Keratinocyte (primary cell): ENCODE data around the gene PXDN. TPM values are rescaled to one million over a fixed set of nuclear protein-coding genes. Genes with fewer than 3 reads are reported as not detected.

ENCODE experiments used
- DNase-seq: peaks from one replicate; pipeline ENCODE4 v3.0.0-alpha.2; 2011; ENCODE audit warnings: low read depth, missing footprints, low spot score
- FAIRE-seq: peaks from 2 replicates; lab custom pipeline; 2011; peaks lifted over from hg19 to GRCh38; lab: Jason Lieb, UNC
- H2AFZ ChIP-seq: 2 replicates; pipeline ENCODE4 v1.6.0; 2012; ENCODE audit warnings: low read length, control low read depth, inconsistent platforms; ENCODE audit not compliant: control insufficient read depth
- H3K27ac ChIP-seq: 2 replicates; pipeline ENCODE4 v1.5.1; 2011; ENCODE audit warnings: low read length; ENCODE audit not compliant: control insufficient read depth, insufficient read depth
- H3K27me3 ChIP-seq: 3 replicates; pipeline ENCODE4 v1.6.0; 2011; ENCODE audit warnings: low read length; ENCODE audit not compliant: control insufficient read depth, insufficient read depth; ENCODE audit errors: extremely low read depth
- H3K36me3 ChIP-seq, 2 experiments: 2 replicates in 1 of 2; 3 replicates in 1 of 2; pipeline ENCODE4 v1.5.1; 2011; ENCODE audit warnings: low read length in 2 of 2, mild to moderate bottlenecking in 1 of 2; ENCODE audit not compliant: control insufficient read depth in 2 of 2, insufficient read depth in 2 of 2; ENCODE audit errors: extremely low read depth in 1 of 2
- H3K4me1 ChIP-seq: 3 replicates; pipeline ENCODE4 v1.5.1; 2011; ENCODE audit warnings: low read length; ENCODE audit not compliant: control insufficient read depth, insufficient read depth; ENCODE audit errors: extremely low read depth
- H3K4me2 ChIP-seq: 3 replicates; pipeline ENCODE4 v1.6.0; 2011; ENCODE audit warnings: low read depth, low read length; ENCODE audit not compliant: control insufficient read depth, insufficient read depth; ENCODE audit errors: extremely low read depth
- H3K4me3 ChIP-seq, 3 experiments: fragments of 200-600 bp in 1 of 3; sonication (generic) in 1 of 3; 2 replicates in 2 of 3; 3 replicates in 1 of 3; pipeline ENCODE4 v1.5.1; 2011 to 2016; ENCODE audit warnings: low read length in 3 of 3, mild to moderate bottlenecking in 3 of 3, control low read depth in 2 of 3, inconsistent platforms in 1 of 3, low read depth in 1 of 3, mixed read lengths in 1 of 3, mixed run types in 1 of 3, moderate library complexity in 1 of 3; ENCODE audit not compliant: control insufficient read depth in 2 of 3, insufficient read depth in 2 of 3; ENCODE audit errors: extremely low read depth in 1 of 3
- H3K79me2 ChIP-seq: 2 replicates; pipeline ENCODE4 v1.6.0; 2012; ENCODE audit warnings: low read length; ENCODE audit not compliant: control insufficient read depth, insufficient read depth
- H3K9ac ChIP-seq: 3 replicates; pipeline ENCODE4 v1.6.0; 2011; ENCODE audit warnings: low read length; ENCODE audit not compliant: control insufficient read depth, insufficient read depth; ENCODE audit errors: extremely low read depth
- H3K9me1 ChIP-seq: 3 replicates; pipeline ENCODE4 v1.6.0; 2011; ENCODE audit warnings: low read length; ENCODE audit not compliant: control insufficient read depth, insufficient read depth; ENCODE audit errors: extremely low read depth
- H3K9me3 ChIP-seq: 2 replicates; pipeline ENCODE4 v1.5.1; 2012; ENCODE audit warnings: low read depth, low read length; ENCODE audit not compliant: control insufficient read depth
- H4K20me1 ChIP-seq: 3 replicates; pipeline ENCODE4 v1.6.0; 2011; ENCODE audit warnings: low read length; ENCODE audit not compliant: control insufficient read depth, insufficient read depth; ENCODE audit errors: extremely low read depth
- EZH2 ChIP-seq: IDR thresholded peaks from one replicate; pipeline ENCODE4 v1.6.1; 2012; ENCODE audit warnings: inconsistent platforms, mild to moderate bottlenecking, low read length, moderate library complexity
- dilution Hi-C: fragments of 300-500 bp; cut with MboI; formaldehyde crosslinking; loops from one replicate; pipeline ENCODE4 v1.7.0; 2020; ENCODE audit warnings: low sequenced_read_pairs; ENCODE audit not compliant: extremely low pct_ligation_motif_present
- polyA plus RNA-seq, 5 experiments: library from polyadenylated mRNA; depleted of rRNA in 3 of 5; stranded (reverse) in 3 of 5; stranded (forward) in 1 of 5; unstranded in 1 of 5; fragments of >200 nt; gene quantifications; 1 replicate in 1 of 5; 2 replicates in 3 of 5; 3 replicates in 1 of 5; pipeline versions ENCODE4 v1.2.1 to v1.2.3, GENCODE V29; 2011 to 2012; ENCODE audit warnings: missing spikeins in 2 of 5, low read depth in 1 of 5, low replicate concordance in 1 of 5
- TF ChIP-seq, protein P1 (sequence below), 3 experiments: IDR thresholded peaks in 1 of 3; conservative IDR thresholded peaks in 1 of 3; optimal IDR thresholded peaks in 1 of 3; 2 replicates in 2 of 3; 3 replicates in 1 of 3; pipeline versions ENCODE3 to v1.5.1; 2011; ENCODE audit warnings: low read length in 3 of 3, mild to moderate bottlenecking in 3 of 3, moderate library complexity in 2 of 3, control low read depth in 1 of 3, inconsistent platforms in 1 of 3; ENCODE audit not compliant: insufficient read depth in 2 of 3; ENCODE audit errors: extremely low read depth in 1 of 3

The PXDN gene
- polyA plus RNA-seq, 1 donor (not counting 4 experiments of a cell fraction or from before 2014, with no cell fraction given), result 36.7 TPM

DNA sequence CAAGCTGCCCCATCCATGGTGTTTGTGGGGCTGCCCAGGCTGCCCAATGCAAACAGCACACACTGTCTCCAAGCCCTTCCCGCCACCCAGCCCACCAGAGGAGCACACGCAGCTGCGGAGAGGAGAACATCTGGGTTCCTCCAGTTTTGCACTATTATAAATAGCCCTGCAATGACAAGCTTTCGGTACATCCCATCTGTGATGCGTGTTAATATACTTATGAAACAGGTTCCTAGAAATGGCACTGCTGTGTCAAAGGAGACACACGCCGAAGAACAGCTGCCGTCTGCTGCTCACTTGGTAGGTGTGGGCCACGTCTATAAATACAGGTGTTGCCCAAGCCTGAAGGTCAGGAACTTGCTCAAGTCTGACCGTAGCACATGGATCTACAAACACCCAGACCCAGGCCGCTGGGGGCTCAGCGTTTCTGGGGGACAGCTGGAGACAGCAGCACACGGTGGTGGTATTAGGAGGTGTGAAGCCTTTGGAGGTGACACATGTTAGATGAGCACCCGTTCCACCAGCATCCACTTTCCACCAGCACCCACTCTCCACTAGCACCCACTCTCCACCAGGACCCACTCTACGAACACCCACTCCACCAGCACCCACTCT is 34.3 kb downstream of the PXDN start:
- Histone ChIP-seq H2AFZ (no peak overlapping the region), H4K20me1 (no peaks in the 10 kb centered on the region), H3K27ac (no peak overlapping the region), H3K4me3 (no peak overlapping the region), H3K9ac (no peak overlapping the region), H3K4me1 (peaks cover 26% of the 10 kb centered on the region), H3K4me2 (no peak overlapping the region), H3K36me3 (no peaks in the 10 kb centered on the region), H3K27me3 (no peaks in the 10 kb centered on the region), H3K9me1 (no peaks in the 10 kb centered on the region), H3K9me3 (no peaks in the 10 kb centered on the region), H3K79me2 (peaks cover 45% of the 10 kb centered on the region)
- FAIRE-seq (no peak), DNase-seq (no peak)
- TF ChIP-seq, protein P1, sequence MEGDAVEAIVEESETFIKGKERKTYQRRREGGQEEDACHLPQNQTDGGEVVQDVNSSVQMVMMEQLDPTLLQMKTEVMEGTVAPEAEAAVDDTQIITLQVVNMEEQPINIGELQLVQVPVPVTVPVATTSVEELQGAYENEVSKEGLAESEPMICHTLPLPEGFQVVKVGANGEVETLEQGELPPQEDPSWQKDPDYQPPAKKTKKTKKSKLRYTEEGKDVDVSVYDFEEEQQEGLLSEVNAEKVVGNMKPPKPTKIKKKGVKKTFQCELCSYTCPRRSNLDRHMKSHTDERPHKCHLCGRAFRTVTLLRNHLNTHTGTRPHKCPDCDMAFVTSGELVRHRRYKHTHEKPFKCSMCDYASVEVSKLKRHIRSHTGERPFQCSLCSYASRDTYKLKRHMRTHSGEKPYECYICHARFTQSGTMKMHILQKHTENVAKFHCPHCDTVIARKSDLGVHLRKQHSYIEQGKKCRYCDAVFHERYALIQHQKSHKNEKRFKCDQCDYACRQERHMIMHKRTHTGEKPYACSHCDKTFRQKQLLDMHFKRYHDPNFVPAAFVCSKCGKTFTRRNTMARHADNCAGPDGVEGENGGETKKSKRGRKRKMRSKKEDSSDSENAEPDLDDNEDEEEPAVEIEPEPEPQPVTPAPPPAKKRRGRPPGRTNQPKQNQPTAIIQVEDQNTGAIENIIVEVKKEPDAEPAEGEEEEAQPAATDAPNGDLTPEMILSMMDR (optimal IDR thresholded peaks at IDR 0.05 in 1 of 3, IDR thresholded peaks at IDR 0.05 in 1 of 3, conservative IDR thresholded peaks at IDR 0.05 in 1 of 3; ENCODE audit: extremely low read depth in 1 of 3, insufficient read depth in 2 of 3, low read length in 3 of 3), result no peak
- no peak for TF ChIP-seq EZH2
- dilution Hi-C loops, result no loop called here

GRCh38 chr2:1709335-1709605 is 35.0 kb downstream of the PXDN start:
- no peaks in the 10 kb centered on the region for H3K9me1 ChIP-seq
- H3K4me3 ChIP-seq, result no peak overlapping the region
- H2AFZ ChIP-seq, result no peak overlapping the region
- TF ChIP-seq EZH2, result no peak
- TF ChIP-seq, protein P1 (optimal IDR thresholded peaks at IDR 0.05 in 1 of 3, IDR thresholded peaks at IDR 0.05 in 1 of 3, conservative IDR thresholded peaks at IDR 0.05 in 1 of 3; ENCODE audit: extremely low read depth in 1 of 3, insufficient read depth in 2 of 3, low read length in 3 of 3), result no peak
- no peaks in the 10 kb centered on the region for H3K9me3 ChIP-seq
- peaks cover 41% of the 10 kb centered on the region for H3K79me2 ChIP-seq
- peaks cover 32% of the 10 kb centered on the region for H3K4me1 ChIP-seq
- no peak overlapping the region for H3K9ac ChIP-seq
- H4K20me1 ChIP-seq, result no peaks in the 10 kb centered on the region
- no peaks in the 10 kb centered on the region for H3K27me3 ChIP-seq
- FAIRE-seq, result no peak
- DNase-seq, result no peak
- no peak overlapping the region for H3K4me2 ChIP-seq
- dilution Hi-C loops, result no loop called here
- H3K36me3 ChIP-seq, result no peaks in the 10 kb centered on the region
- no peak overlapping the region for H3K27ac ChIP-seq
